GM18868 (cell line): ENCODE measurements around the gene HOXC4.

ENCODE experiments used
- ATAC-seq: cut with Tn5 transposase; IDR thresholded peaks from one replicate; pipeline ENCODE4 v1.9.1; 2021; ENCODE audit warnings: mild to moderate bottlenecking, moderate library complexity; ENCODE audit not compliant: unreplicated experiment

Gene HOXC4

GRCh38 chr12:54015018-54015931, 38.4 kb upstream of the HOXC4 start:
- ATAC-seq = no peak

GRCh38 chr12:54016051-54016450, 37.6 kb upstream of the HOXC4 start:
- no peak for ATAC-seq

- ATAC-seq = no peak
These were observed 37.1 kb upstream of the HOXC4 start for GRCh38 chr12:54016478-54016964.

- ATAC-seq = peak; percentile 26
These were observed 36.4 kb upstream of the HOXC4 start for GRCh38 chr12:54017027-54017788.

- peak; percentile 79 for ATAC-seq
These were observed 35.7 kb upstream of the HOXC4 start for GRCh38 chr12:54017878-54018467.

- no peak for ATAC-seq
These were observed 35.1 kb upstream of the HOXC4 start for GRCh38 chr12:54018468-54018984.

- no peak for ATAC-seq
These were observed 34.4 kb upstream of the HOXC4 start for GRCh38 chr12:54019091-54019811.

- ATAC-seq = no peak
These were observed 33.6 kb upstream of the HOXC4 start for GRCh38 chr12:54019924-54020590.

GRCh38 chr12:54020591-54021405, 32.8 kb upstream of the HOXC4 start:
- no peak for ATAC-seq

- ATAC-seq = peak; percentile 25
These were observed 32.1 kb upstream of the HOXC4 start for GRCh38 chr12:54021432-54022013.

- ATAC-seq = no peak
These were observed 30.4 kb upstream of the HOXC4 start for GRCh38 chr12:54022960-54023884.

GRCh38 chr12:54024127-54024526, 29.5 kb upstream of the HOXC4 start:
- no peak for ATAC-seq

GRCh38 chr12:54024581-54025305, 28.9 kb upstream of the HOXC4 start:
- ATAC-seq = no peak

- ATAC-seq = no peak
These were observed 27.9 kb upstream of the HOXC4 start for GRCh38 chr12:54025499-54026405.

GRCh38 chr12:54026640-54027441, 26.8 kb upstream of the HOXC4 start:
- no peak for ATAC-seq
